Cardiac muscle cell (in vitro differentiated cells and primary cell): ENCODE data around the gene ZNF841. TPM values are rescaled to one million over a fixed set of nuclear protein-coding genes. Genes with fewer than 3 reads are reported as not detected.
A peak's percentile ranks its signal among the peaks of the same experiment; 100 is the strongest.
"Not testable (repeated sequence)": the region's sequence is repeated elsewhere in the genome, so short reads cannot be mapped to it uniquely, and the experiment has no call there.

Source experiments
- DNase-seq, 2 donors: peaks; one replicate each; pipeline versions ENCODE4 v3.0.0 to v3.0.0-alpha.2; 2010 to 2017; ENCODE audit warnings: low read depth in 1 of 2, low spot score in 1 of 2
- H3K27ac ChIP-seq: fragments of 200-600 bp; sonication (generic); 2 replicates; pipeline ENCODE4 v1.5.1; 2016
- H3K27me3 ChIP-seq: fragments of 200-600 bp; sonication (generic); 2 replicates; pipeline ENCODE4 v1.6.0; 2016; ENCODE audit warnings: control low read depth
- H3K36me3 ChIP-seq: fragments of 200-600 bp; sonication (generic); 2 replicates; pipeline ENCODE4 v1.5.1; 2016; ENCODE audit warnings: control low read depth
- H3K4me1 ChIP-seq: fragments of 200-600 bp; sonication (generic); 2 replicates; pipeline ENCODE4 v1.8.1; 2017; ENCODE audit warnings: low read depth, mild to moderate bottlenecking, mixed run types
- H3K4me3 ChIP-seq: fragments of 200-600 bp; sonication (generic); 2 replicates; pipeline ENCODE4 v1.5.1; 2016; ENCODE audit warnings: mild to moderate bottlenecking
- H3K9me3 ChIP-seq: fragments of 200-600 bp; sonication (generic); 2 replicates; pipeline ENCODE4 v1.5.1; 2017; ENCODE audit warnings: low read depth, mild to moderate bottlenecking, control low read depth
- polyA plus RNA-seq: library from polyadenylated mRNA; unstranded; fragments of >200 nt; fragmentation: Nextera tagmentation; extraction: Ambion mirVana; gene quantifications from 2 replicates; pipeline ENCODE4 v1.2.1, GENCODE V29; 2016
- total RNA-seq: library from RNA; depleted of rRNA; stranded (reverse); fragments of >200 nt; gene quantifications from 2 replicates; pipeline ENCODE4 v1.2.3, GENCODE V29; 2016
- TF ChIP-seq, protein P1 (sequence below): IDR thresholded peaks from 2 replicates; pipeline ENCODE4 v1.5.1; 2012; ENCODE audit warnings: low read depth, mild to moderate bottlenecking, low read length

ZNF841 gene
- total and polyA plus RNA-seq, 2 experiments from 2014 or later, result 2.9 to 14.4 TPM

DNA sequence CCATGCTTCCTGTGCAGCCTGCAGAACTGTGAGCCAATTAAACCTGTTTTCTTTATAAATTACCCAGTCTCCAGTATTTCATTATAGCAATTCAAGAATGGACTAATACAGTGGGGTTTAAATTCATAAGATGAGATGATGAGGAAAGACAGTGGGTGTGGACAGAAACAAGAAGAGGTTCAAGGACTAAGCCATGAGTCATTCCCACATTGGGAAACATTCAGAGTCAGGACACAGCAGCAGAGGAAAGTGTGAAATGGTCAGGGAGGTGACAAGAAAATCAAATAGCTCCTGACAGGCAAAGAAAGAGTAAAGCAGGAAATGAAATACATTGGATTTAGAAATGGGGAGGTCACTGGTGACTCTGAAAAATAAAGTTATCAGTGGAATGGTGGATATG is 9.1 kb downstream of the ZNF841 start:
- H3K9me3 ChIP-seq, result no peaks in the 10 kb centered on the region
- H3K27ac ChIP-seq, result no peak overlapping the region
- TF ChIP-seq, protein P1, sequence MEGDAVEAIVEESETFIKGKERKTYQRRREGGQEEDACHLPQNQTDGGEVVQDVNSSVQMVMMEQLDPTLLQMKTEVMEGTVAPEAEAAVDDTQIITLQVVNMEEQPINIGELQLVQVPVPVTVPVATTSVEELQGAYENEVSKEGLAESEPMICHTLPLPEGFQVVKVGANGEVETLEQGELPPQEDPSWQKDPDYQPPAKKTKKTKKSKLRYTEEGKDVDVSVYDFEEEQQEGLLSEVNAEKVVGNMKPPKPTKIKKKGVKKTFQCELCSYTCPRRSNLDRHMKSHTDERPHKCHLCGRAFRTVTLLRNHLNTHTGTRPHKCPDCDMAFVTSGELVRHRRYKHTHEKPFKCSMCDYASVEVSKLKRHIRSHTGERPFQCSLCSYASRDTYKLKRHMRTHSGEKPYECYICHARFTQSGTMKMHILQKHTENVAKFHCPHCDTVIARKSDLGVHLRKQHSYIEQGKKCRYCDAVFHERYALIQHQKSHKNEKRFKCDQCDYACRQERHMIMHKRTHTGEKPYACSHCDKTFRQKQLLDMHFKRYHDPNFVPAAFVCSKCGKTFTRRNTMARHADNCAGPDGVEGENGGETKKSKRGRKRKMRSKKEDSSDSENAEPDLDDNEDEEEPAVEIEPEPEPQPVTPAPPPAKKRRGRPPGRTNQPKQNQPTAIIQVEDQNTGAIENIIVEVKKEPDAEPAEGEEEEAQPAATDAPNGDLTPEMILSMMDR, result no peak
- no peaks in the 10 kb centered on the region for H3K4me1 ChIP-seq
- peak in 1 of 2 donors; percentile 69 for DNase-seq
- H3K27me3 ChIP-seq, result no peaks in the 10 kb centered on the region
- peaks cover 15% of the 10 kb centered on the region for H3K36me3 ChIP-seq
- H3K4me3 ChIP-seq, result no peak overlapping the region

DNA sequence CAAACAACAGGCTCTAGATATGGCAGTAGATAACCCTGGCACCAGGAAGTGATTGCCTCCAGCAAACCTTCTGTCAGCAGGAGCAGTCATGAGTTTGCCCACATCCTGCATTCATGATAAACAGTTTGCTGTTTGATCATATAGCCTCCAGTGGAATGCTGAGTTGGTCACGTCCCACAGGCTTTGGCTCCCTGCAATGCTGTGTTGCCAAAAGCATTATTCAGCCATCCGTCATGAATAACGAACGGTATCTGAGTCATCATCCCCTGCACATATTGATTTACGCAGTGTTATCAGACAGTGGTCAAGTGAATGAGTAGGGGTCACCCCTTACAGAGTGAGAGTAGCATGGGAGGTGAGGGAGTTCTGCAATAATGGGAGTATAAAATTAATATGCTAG is 25.1 kb downstream of the ZNF841 start:
- peaks cover 29% of the 10 kb centered on the region for H3K36me3 ChIP-seq
- H3K27ac ChIP-seq, result no peak overlapping the region
- TF ChIP-seq, protein P1, result no peak
- peak in 1 of 2 donors; percentile 74 for DNase-seq
- no peak overlapping the region for H3K4me3 ChIP-seq
- H3K27me3 ChIP-seq, result no peaks in the 10 kb centered on the region
- no peaks in the 10 kb centered on the region for H3K4me1 ChIP-seq
- peaks cover 5% of the 10 kb centered on the region for H3K9me3 ChIP-seq

DNA sequence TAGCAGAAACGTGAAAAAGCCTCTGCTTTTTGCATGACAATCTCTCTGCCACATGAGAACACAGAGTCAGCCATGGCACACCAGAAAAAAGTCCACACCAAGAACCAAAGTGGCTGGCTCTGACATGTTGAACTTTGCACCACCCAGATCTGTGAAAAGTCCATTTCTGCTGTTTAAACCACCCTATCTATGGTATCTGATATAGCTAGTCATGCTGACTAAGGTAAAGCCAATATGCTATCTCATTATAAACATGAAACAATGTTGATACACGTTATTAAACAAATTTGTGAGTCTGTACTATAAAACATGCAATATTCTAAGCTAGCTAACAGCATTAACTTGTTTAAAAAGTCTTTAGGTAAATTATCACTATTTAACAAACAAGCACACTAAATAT is 25.9 kb downstream of the ZNF841 start:
- Histone ChIP-seq H3K4me3 (no peak overlapping the region), H3K9me3 (peaks cover 12% of the 10 kb centered on the region), H3K4me1 (no peaks in the 10 kb centered on the region), H3K36me3 (peaks cover 29% of the 10 kb centered on the region), H3K27me3 (no peaks in the 10 kb centered on the region), H3K27ac (no peak overlapping the region)
- TF ChIP-seq, protein P1, result no peak
- no peak for DNase-seq

DNA sequence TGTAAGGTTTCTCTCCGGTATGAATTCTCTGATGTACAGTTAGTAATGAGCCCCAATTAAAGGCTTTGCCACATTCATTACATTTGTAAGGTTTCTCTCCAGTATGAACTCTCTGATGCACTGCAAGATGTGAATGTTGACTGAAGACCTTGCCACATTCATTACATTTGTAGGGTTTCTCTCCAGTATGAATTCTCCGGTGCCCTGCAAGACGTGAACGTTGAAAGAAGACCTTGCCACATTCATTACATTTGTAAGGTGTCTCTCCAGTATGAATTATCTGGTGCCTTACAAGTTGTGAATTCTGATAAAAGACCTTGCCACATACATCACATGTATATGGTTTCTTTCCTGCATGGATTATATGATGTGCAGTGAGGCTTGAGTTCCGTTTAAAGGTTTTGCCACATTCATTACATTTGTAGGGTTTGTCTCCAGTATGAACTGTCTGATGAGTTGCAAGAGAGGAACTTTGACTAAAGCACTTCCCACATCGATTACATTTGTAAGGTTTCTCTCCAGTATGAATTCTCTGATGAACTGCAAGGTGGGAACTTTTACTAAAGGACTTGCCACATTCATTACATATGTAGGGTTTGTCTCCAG is 29.2 kb downstream of the ZNF841 start:
- no peak overlapping the region for H3K4me3 ChIP-seq
- peaks cover 15% of the 10 kb centered on the region for H3K9me3 ChIP-seq
- TF ChIP-seq, protein P1, result no peak
- H3K27ac ChIP-seq, result no peak overlapping the region
- no peaks in the 10 kb centered on the region for H3K4me1 ChIP-seq
- DNase-seq, result no peak
- H3K27me3 ChIP-seq, result no peaks in the 10 kb centered on the region
- H3K36me3 ChIP-seq, result peaks cover 25% of the 10 kb centered on the region

DNA sequence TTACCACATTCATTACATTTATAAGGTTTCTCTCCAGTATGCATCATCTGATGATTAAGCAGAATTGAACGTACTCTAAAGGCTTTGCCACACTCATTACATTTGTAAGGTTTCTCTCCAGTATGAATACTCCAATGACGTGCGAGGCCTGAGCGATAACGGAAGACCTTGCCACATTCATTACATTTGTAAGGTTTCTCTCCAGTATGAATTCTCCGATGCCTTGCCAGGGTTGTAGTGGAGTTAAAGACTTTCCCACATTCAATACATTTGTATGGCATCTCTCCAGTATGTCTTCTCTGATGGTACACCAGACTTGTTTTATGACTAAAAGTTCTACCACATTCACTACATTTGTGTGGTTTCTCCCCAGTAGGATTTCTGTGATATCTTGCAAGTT is 30.2 kb downstream of the ZNF841 start:
- peaks cover 15% of the 10 kb centered on the region for H3K9me3 ChIP-seq
- no peak overlapping the region for H3K27ac ChIP-seq
- TF ChIP-seq, protein P1, result no peak
- H3K36me3 ChIP-seq, result peaks cover 20% of the 10 kb centered on the region
- no peak overlapping the region for H3K4me3 ChIP-seq
- no peaks in the 10 kb centered on the region for H3K27me3 ChIP-seq
- DNase-seq, result no peak
- no peaks in the 10 kb centered on the region for H3K4me1 ChIP-seq

DNA sequence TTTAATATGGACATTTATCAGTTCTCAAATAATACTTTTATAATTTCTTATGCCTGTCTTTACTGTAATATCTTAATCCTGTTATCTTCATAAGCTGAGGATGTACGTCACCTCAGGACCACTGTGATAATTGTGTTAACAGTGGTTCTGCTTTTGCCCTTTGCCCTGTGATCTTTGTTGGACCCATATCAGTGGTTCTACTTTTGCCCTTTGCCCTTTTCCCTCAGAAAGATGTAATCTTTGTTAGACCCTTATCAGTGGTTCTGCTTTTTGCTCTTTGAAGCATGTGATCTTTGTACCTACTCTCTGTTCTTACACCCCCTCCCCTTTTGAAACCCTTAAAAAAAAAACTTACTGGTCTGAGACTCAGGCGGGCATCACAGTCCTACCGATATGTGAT is 39.1 kb downstream of the ZNF841 start:
- not testable (repeated sequence) for DNase-seq, H3K27ac ChIP-seq, H3K9me3 ChIP-seq, H3K4me1 ChIP-seq, H3K27me3 ChIP-seq, H3K4me3 ChIP-seq, H3K36me3 ChIP-seq

DNA sequence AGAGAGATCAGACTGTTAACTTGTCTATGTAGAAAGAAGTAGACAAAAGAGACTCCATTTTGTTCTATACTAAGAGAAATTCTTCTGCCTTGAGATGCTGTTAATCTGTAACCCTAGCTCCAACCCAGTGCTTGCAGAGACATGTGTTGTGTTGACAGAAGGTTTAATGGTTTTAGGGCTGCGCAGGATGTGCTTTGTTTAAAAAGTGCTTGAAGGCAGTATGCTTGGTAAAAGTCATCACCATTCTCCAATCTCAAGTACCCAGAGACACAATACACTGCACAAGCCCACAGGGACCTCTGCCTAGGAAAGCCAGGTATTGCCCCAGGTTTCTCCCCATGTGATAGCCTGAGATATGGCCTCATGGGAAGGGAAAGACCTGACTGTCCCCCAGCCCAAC is 43.8 kb downstream of the ZNF841 start:
- H3K4me3 ChIP-seq, H3K9me3 ChIP-seq, DNase-seq, H3K36me3 ChIP-seq, H3K4me1 ChIP-seq, H3K27me3 ChIP-seq, H3K27ac ChIP-seq: not testable (repeated sequence)
